HFF-Myc (cell line): ENCODE data around the gene ZNF322.

Source experiments
- DNase-seq: peaks from one replicate; pipeline ENCODE4 v3.0.0-alpha.2; 2011; ENCODE audit warnings: low read depth; ENCODE audit errors: extremely low read depth
- H3K4me3 ChIP-seq: replicated peaks from 2 replicates; pipeline ENCODE4 v1.5.1; 2011; ENCODE audit warnings: low read depth, mild to moderate bottlenecking, control low read depth, low read length
- CTCF ChIP-seq: IDR thresholded peaks from 2 replicates; pipeline ENCODE4 v1.5.1; 2012; ENCODE audit warnings: mild to moderate bottlenecking, low read depth, low read length, control low read depth; ENCODE audit errors: missing control alignments

Gene ZNF322

GRCh38 chr6:26657256-26657655 is 2.3 kb downstream of the ZNF322 start:
- no peak overlapping the region for H3K4me3 ChIP-seq
- DNase-seq = no peak
- no peak for TF ChIP-seq CTCF

DNA sequence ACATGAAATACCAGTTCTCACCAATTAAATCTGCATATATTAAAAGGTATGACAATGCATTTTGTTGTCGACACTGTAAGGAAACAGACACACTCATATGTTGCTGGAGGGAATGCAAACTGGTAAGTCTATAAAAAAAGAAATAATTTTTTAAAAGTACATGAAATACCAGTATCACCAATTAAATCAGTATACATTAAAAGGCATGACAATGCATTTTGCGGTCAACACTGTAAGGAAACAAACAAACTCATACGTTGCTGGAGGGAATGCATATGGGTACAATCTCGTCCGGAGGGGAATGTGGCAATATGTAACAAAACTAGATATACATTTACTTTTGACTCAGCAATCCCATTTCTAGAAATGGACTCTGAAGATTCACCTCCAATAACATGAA is 6.5 kb downstream of the ZNF322 start:
- DNase-seq = no peak
- TF ChIP-seq CTCF = no peak
- H3K4me3 ChIP-seq = no peak overlapping the region

DNA sequence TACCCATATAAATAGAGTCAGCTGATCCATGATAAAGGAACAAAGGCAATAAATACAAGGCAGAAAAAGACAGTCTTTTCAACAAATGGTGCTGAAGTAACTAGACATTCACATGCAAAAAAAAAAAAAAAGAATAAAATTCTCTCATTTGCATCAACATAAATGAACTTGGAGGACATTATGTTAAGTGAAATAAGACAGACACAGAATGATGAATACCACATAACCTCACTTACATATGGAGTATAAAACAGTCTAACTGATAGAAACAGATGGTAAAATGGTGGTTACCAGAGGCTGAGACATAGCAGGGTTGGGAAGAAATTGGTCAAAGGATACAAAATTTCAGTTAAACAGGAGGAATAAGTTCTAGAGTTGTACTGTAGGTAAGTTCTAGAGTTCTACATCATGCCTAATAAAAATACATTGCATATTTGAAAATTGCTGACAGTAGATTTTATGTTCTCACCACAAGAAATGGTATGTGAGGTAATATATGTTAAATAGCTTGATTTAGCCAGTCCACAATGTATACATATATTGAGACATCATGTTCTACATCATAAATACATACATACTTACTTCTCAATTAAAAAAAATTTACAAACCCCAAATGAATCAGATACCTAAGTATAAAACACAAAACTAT is 8.3 kb downstream of the ZNF322 start:
- no peak overlapping the region for H3K4me3 ChIP-seq
- no peak for TF ChIP-seq CTCF
- DNase-seq = no peak

DNA sequence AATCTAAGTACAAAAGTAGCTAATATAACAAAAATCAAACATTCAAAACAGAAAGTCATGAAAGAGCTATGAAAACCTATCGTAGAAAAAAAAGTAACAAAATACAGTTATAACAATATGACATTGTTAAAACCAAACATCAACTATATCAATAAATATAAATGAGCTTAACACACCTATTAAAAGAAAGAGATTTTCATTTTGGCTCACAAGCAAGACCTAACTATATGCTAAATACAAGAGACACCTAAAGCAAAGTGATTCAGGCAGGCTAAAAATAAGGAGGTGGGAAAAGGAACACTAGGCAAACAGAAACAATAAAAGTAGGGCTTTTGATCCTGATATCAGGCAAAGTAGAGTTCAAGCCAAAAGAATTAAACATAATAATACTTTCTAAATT is 13.5 kb downstream of the ZNF322 start:
- TF ChIP-seq CTCF = no peak
- no peak overlapping the region for H3K4me3 ChIP-seq
- no peak for DNase-seq

DNA sequence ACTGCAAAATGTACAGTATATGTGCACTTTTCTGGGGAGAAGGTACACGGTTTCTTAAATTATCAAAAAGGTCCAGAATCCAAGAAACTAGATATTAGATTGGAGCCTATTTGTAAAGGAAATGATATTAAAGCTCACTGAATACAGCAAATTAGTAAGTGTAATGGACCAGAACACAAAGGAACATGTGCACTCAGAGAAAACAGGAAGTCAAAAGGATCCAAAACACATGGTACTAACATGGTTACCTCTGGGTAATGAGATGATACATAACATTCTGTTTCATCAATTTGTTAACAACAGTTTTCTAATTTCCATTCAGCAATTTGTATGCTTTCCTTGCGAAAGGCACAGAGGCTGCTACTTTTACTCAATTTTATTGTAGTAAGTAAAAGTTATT is 18.7 kb downstream of the ZNF322 start:
- DNase-seq = no peak
- no peak overlapping the region for H3K4me3 ChIP-seq
- no peak for TF ChIP-seq CTCF

GRCh38 chr6:26629359-26629758 is 30.2 kb downstream of the ZNF322 start:
- TF ChIP-seq CTCF = no peak
- DNase-seq = no peak
- no peak overlapping the region for H3K4me3 ChIP-seq

DNA sequence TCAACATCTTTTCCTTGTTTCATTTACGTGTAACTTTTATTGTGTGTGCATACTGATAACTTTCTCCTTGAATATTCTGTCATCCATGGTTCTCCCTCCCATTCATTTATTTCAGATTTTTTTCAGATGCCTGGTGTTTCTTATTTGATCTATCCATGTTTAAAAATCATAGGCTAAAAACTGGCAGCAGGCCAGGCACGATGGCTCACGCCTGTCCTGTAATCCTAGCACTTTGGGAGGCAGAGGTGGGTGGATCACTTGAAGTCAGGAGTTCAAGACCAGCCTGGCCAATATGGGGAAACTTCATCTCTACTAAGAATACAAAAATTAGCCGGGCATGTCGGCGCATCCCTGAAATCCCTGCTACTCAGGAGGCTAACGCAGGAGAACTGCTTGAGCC is 31.7 kb downstream of the ZNF322 start:
- TF ChIP-seq CTCF = no peak
- no peak overlapping the region for H3K4me3 ChIP-seq
- DNase-seq = no peak
